COLO668 (cell line): ENCODE results near the gene C5orf15.
A peak's percentile ranks its signal among the peaks of the same experiment; 100 is the strongest.

Experiments used
- DNase-seq: peaks from one replicate; lab custom pipeline; 2025; ENCODE audit not compliant: unreplicated experiment; lab: John Stamatoyannopoulos, UW

C5orf15 gene

GRCh38 chr5:133968204-133968980 is at the start of gene C5orf15:
Gene C5orf15 (minus strand): TSS chr5:133968625. CDS start chr5:133968584, 41 bp downstream.
- DNase-seq, result peak; percentile 90

- DNase-seq, result no peak
Measured at GRCh38 chr5:134008266-134008749, 39.9 kb upstream of the C5orf15 start.

DNA sequence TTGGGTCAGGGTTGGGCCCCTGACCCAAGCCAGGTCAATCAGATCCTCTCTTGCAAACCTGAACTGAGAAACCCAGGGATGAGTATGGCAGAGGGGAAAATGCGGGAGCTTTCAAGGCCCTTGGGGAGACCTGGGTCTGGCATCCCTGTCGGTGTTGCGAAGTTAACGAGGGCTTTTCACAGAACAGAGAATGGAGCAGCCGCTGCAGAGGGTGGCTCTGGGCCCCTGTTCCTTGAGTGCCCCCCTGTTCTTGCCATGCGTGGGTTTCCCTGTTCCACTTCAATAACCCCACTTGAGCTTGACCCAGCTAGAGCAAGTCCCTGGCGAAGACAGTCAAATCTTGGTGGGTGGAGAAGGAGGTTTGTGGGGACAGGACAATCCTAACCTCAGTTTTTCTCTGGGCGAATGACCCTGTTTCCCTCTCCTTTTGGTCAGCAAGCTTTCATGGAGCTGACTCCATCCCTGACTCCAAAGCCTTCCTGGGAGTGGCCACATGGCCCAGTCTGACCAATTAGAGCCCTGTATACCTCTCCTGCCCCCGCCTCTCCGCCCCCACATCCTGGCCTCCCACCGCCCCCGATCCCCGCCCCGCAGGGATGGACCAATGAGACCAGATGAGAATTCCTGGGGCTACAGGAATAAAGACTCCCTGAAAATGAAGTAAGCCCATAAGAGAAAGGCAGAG is 39.3 kb upstream of the C5orf15 start:
- DNase-seq, result no peak

GRCh38 chr5:134006115-134006514 is 37.7 kb upstream of the C5orf15 start:
- DNase-seq, result no peak

DNA sequence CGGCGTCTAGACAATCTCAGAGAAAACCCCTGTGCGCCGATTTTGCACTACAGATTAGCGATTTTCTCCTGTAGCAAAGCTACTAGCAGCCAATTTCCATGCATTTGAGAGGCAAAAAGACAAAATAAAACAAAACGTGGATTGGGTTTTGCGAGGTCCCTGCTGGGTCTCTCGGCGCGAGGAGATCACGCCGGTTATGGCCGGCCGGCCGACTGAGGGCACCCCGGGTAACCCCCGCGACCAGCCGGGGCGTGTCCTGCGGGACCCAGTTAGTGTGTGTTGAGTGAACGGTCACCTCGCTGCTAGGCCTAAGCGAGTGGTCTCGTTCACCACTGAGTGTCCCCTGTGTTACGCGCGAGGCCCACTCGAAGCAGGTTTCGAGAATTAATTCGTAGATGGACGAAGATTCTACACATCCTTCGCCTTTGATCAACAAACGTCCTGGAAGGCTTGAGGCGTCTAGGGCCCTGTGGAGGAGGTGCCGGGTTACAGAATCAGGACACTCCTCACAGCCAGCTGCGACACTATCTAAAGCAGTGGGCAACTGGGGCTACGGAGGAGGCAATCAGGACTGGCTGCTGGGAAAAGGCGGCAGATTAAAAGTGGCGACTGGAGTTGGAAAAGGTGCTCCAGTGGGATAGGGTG is 37.1 kb upstream of the C5orf15 start:
- DNase-seq, result peak; percentile 42

DNA sequence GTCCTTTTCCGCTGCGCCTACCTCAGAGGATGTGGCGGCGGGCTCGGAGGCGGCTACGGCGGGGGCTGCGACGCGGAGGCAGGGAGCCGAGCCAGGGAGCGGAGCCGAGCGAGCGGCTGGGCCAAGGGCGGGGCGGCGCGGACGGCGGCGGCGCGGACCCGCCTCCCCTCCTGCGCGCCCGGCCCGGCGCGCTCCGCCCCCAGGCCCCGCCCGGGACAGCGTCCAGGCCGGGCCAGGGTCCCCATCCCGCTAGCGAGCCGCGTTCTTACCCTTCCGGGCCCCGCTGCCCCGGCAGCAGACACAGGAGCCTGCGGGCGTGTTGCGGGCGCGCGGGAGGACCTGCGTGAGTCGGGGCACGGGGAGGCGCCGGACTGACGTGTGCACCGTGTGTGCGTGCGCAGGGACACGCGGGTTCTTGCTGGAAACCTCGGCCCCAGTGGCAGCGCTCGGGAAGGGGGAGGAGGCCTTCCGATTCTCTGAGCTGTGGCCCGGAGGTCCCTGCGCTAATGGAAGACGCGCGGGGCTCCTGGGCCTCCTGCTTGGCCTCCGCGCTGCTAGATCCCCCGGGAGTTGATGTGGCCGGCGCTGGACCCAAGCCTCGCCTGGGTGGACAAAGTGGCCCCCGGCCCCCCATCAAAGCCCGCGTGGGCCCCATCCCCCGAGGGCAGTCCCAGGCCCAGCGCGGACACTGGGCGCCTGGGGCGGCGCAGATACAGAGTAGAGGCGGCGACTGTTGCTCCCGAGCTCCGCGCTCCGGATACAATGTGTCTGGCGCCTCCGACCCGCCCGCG is 36.4 kb upstream of the C5orf15 start, which contains the start of gene VDAC1:
Gene VDAC1 (minus strand): TSS at position 350 of the 791 bp plus-strand sequence. CDS start 11,963 bp downstream, outside the sequence.
- peak; percentile 82 for DNase-seq

DNA sequence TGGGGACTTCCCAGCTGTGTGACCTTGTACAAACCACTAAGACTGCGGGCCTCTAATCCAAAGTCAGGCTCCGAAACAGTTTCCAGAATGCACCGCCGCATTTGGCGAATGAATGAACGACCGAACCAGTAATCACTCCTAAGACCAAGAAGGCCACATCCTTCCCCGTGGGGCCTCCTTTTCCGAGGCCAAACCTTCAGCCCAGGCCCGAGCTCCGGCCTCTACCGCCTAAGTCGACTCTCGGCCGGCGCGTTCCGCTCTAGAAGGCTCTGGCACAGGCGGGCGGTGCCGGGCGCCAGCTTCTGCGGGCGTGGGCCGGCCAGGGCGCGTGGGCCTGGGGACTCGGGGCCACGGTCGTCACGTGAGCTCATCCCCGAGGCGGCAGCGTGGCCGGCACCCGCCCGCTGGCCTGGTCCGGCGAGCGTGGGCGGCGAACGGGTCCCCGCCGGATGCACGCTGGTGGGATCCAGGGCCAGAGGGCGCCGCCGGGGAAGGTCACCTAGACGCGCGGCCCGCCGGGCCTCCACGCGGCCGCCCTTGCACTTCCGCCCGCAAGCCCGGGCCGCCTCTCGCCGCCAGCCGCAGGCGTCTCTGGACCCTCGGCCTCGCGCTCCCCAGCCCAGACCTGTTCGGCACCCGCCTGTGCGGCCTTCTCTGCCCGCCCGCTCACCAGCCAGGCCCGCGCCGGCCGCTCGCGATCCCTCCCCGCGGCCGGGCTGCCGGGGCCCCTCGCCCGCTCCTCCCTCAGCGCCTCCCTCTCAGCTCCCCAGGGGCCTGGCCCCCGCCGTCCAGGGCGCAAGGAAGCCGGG is 35.6 kb upstream of the C5orf15 start:
- DNase-seq, result peak; percentile 73

DNA sequence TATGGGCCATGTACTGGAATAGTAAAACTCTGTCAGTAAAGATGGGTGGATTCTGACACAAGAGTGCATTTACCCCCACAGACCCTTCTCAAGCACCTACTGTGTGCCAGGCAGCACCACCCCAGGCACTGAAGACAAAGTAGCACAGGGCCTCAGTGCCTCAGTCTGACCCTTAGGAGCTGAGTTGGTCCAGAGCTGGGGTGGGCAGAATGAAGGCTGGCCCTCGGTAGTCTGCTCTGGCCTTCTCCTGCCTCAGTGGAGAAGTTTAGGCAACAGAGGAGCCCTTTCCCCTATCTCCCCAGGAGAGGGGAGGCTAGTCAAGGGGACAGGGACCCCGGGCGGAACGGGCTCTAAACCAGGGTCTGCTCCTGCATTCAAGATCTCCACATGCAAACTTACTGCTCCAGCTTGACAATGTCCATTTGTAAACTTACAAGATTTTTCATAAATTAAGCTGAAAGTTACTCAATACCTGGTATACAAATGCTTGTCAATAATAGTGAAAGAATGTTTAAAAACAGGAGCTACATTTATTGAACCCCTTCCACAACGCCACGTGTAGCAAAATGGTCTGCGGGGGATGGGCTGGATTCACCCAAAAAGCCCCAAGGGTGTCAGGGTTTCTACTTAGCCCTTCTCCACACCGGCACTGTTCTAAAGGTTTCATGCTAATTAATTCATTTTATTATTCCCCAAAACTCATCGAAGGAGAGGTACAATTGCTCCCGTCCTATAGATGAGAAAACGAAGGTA is 34.8 kb upstream of the C5orf15 start:
- peak; percentile 4 for DNase-seq

GRCh38 chr5:134001938-134002731 is 33.7 kb upstream of the C5orf15 start:
- DNase-seq, result no peak

- no peak for DNase-seq
Measured at GRCh38 chr5:134000696-134001453, 32.5 kb upstream of the C5orf15 start.

GRCh38 chr5:134000091-134000511 is 31.7 kb upstream of the C5orf15 start:
- DNase-seq, result no peak

DNA sequence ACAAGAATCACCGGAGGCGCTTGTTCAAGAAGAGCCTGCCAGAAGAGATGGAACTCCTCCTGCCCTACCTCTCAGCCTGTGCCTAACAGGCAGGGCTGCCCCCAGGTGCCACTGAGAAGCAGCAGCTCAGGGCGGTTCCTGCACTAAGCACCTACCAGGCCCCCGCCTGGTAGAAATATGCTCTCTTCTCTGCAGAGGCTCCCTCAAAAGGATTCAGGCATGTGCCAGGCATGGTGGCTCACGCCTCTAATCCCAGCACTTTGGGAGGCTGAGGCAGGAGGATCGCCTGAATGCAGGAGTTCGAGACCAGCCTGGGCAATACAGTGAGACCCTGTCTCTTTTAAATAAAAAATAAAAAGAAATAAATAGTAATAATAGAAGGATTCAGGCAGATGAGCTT is 30.4 kb upstream of the C5orf15 start:
- no peak for DNase-seq

DNA sequence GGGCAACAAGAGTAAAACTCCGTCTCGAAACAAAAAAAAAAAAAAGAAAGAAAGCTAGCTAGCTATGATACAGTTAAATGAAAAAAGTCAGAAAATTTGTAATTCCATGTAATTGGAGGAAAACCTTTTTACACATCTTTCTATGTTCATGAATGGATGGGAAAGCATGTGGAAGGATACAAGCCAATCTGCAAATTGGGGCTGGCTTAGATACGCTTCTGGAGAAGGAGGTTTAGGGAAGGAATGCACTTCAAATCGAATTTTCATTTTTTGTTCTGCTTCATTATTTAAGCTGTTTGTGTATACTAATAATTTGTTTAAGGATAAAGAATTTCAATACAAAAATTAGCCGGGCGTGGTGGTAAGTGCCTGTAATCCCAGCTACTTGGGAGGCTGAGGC is 29.6 kb upstream of the C5orf15 start:
- no peak for DNase-seq

- no peak for DNase-seq
Measured at GRCh38 chr5:133996683-133997252, 28.3 kb upstream of the C5orf15 start.

DNA sequence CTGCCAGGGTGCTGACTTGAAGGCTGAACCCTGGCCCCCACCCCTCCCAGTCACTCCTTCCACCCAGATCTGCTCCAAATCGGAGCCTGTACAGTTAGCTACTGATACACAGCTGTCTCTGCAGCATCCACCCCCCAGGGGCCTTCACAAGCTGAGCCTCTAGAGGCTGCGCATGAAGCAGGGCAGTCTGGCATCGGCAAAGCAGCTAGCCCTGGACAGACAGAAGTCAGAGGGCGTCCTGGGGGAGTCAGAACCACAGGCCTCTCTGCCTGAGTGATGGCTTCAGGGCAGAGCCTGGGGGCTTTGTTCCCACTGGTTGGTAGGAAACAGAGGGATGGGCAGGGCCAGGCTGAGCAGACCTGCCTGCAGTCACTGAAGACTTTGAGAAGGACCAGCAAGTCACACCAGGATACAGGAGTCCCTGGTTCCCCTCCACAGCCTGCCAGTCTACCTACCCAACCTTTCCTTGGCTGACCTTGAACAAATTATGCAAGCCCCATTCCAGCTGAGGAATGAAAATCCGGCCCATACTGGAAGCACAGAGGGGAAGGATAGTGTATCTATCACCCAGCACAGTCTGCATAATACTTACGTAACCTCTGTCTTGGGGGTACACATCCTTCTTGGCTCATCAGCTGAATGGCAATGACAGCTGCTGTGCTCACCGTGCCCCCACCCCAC is 27.6 kb upstream of the C5orf15 start:
- no peak for DNase-seq

- DNase-seq, result peak; percentile 1
Measured at GRCh38 chr5:133995341-133995740, 26.9 kb upstream of the C5orf15 start.

GRCh38 chr5:133994990-133995333 is 26.5 kb upstream of the C5orf15 start:
- DNase-seq, result no peak
